DOHH2 (cell line): Measurements from ENCODE around the gene ENO4.

Experiments
- H3F3A ChIP-seq: fragments of 200-600 bp; sonication (generic), shearing (Covaris generic); 2 replicates; pipeline ENCODE4 v1.6.0; 2016; ENCODE audit warnings: antibody characterized with exemption, mild to moderate bottlenecking; ENCODE audit not compliant: control insufficient read depth, insufficient read depth
- H3K27ac ChIP-seq: fragments of 200-600 bp; sonication (generic); 2 replicates; pipeline ENCODE4 v1.5.1; 2014; ENCODE audit warnings: low read depth, mild to moderate bottlenecking, low read length, moderate library complexity
- H3K27me3 ChIP-seq: fragments of 200-600 bp; sonication (generic); 2 replicates; pipeline ENCODE4 v1.6.1; 2014; ENCODE audit warnings: mild to moderate bottlenecking, low read length, mixed read lengths; ENCODE audit not compliant: control insufficient read depth
- H3K36me3 ChIP-seq: fragments of 200-600 bp; sonication (generic); 2 replicates; pipeline ENCODE4 v1.6.1; 2014; ENCODE audit warnings: mild to moderate bottlenecking, low read length, moderate library complexity, mixed read lengths; ENCODE audit not compliant: control insufficient read depth
- H3K4me1 ChIP-seq: fragments of 200-600 bp; sonication (generic); 2 replicates; pipeline ENCODE4 v1.6.1; 2014; ENCODE audit warnings: mild to moderate bottlenecking, low read length, mixed read lengths; ENCODE audit not compliant: control insufficient read depth
- H3K4me2 ChIP-seq: fragments of 200-600 bp; sonication (generic); 2 replicates; pipeline ENCODE4 v1.6.0; 2014; ENCODE audit warnings: mild to moderate bottlenecking, low read length, moderate library complexity
- H3K4me3 ChIP-seq: fragments of 200-600 bp; sonication (generic); 2 replicates; pipeline ENCODE4 v1.5.1; 2014; ENCODE audit warnings: mild to moderate bottlenecking, low read length, mixed read lengths
- H3K79me2 ChIP-seq: fragments of 200-600 bp; sonication (generic); 2 replicates; pipeline ENCODE4 v1.6.1; 2014; ENCODE audit warnings: mild to moderate bottlenecking, low read length, mixed read lengths; ENCODE audit not compliant: control insufficient read depth
- H3K9me2 ChIP-seq: fragments of 200-600 bp; sonication (generic); replicated peaks from 2 replicates; pipeline ENCODE4 v1.6.1; 2014; ENCODE audit warnings: mild to moderate bottlenecking, low read length, mixed read lengths; ENCODE audit not compliant: control insufficient read depth
- H3K9me3 ChIP-seq: fragments of 200-600 bp; sonication (generic); 2 replicates; pipeline ENCODE4 v1.6.1; 2014; ENCODE audit warnings: antibody characterized with exemption, low read length, mixed read lengths; ENCODE audit not compliant: control insufficient read depth, insufficient read depth
- H4K20me1 ChIP-seq: fragments of 200-600 bp; sonication (generic); 2 replicates; pipeline ENCODE4 v1.6.0; 2014; ENCODE audit warnings: low read depth, mild to moderate bottlenecking, antibody characterized with exemption, low read length, moderate library complexity; ENCODE audit not compliant: control insufficient read depth, insufficient read depth
- EZH2phosphoT487 ChIP-seq: fragments of 200-600 bp; sonication (generic); IDR thresholded peaks from 2 replicates; pipeline ENCODE4 v1.6.1; 2017; ENCODE audit warnings: borderline replicate concordance, mild to moderate bottlenecking, antibody characterized with exemption, low read length, moderate library complexity, mixed read lengths
- TF ChIP-seq, protein P1 (sequence below): fragments of 200-600 bp; sonication (generic); IDR thresholded peaks from one replicate; pipeline ENCODE4 v1.5.1; 2014; ENCODE audit warnings: antibody characterized with exemption, mild to moderate bottlenecking, low read depth, low read length; ENCODE audit not compliant: poor library complexity, severe bottlenecking

Gene ENO4

DNA sequence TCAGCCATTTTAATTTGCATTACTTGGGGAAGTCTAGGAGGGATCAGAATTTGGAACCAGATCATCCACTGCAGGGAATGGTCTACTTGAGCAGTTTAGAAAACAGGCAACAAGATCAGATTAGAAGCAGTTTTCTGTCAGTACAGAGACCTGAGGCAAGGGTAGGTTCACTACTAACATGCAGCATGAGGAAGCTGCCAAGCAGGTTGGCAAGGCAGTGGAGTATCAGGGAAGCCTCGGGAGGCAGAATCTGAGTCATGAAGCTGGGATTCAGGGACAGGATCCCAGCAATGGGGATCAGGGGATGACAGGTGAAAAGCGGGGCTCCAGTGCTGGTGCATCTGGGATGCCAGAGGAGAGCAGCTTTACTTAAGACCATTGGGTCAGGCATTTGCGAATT, 28.1 kb downstream of the ENO4 start:
- no peak for TF ChIP-seq EZH2phosphoT487
- TF ChIP-seq, protein P1, sequence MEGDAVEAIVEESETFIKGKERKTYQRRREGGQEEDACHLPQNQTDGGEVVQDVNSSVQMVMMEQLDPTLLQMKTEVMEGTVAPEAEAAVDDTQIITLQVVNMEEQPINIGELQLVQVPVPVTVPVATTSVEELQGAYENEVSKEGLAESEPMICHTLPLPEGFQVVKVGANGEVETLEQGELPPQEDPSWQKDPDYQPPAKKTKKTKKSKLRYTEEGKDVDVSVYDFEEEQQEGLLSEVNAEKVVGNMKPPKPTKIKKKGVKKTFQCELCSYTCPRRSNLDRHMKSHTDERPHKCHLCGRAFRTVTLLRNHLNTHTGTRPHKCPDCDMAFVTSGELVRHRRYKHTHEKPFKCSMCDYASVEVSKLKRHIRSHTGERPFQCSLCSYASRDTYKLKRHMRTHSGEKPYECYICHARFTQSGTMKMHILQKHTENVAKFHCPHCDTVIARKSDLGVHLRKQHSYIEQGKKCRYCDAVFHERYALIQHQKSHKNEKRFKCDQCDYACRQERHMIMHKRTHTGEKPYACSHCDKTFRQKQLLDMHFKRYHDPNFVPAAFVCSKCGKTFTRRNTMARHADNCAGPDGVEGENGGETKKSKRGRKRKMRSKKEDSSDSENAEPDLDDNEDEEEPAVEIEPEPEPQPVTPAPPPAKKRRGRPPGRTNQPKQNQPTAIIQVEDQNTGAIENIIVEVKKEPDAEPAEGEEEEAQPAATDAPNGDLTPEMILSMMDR = no peak

DNA sequence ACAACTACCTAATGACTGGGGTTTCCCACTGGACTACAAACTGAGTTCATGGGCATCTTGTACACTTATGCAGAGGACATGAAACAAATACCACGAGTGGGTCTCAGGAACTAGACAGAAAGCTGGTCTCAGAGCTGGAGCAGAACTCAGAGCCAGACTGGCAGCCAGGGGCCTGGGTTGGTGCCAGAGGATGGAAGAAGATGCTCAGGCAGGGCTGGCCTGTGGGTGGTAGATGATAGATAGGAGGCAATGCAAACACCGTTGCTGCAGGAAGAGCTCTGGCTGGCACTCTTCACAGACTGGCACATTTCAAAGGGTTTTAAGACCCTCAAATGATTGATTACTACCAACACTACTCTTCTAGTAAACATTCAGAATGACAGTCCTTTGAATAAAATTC, 28.8 kb downstream of the ENO4 start:
- H3K79me2 ChIP-seq = no peaks in the 10 kb centered on the region
- no peaks in the 10 kb centered on the region for H3K9me3 ChIP-seq
- no peaks in the 10 kb centered on the region for H3F3A ChIP-seq
- no peaks in the 10 kb centered on the region for H3K36me3 ChIP-seq
- H3K27me3 ChIP-seq = peaks cover 6% of the 10 kb centered on the region; the same call in 1 of the 2 replicates
- no peaks in the 10 kb centered on the region for H3K9me2 ChIP-seq
- no peak overlapping the region for H3K4me3 ChIP-seq
- TF ChIP-seq EZH2phosphoT487 = no peak
- H4K20me1 ChIP-seq = no peaks in the 10 kb centered on the region
- H3K4me1 ChIP-seq = no peaks in the 10 kb centered on the region
- H3K27ac ChIP-seq = no peak overlapping the region
- H3K4me2 ChIP-seq = no peak overlapping the region

More for the DNA sequence above, 28.1 kb downstream of the ENO4 start:
- Histone ChIP-seq H4K20me1 (no peaks in the 10 kb centered on the region), H3K9me3 (no peaks in the 10 kb centered on the region), H3K4me1 (no peaks in the 10 kb centered on the region), H3K79me2 (no peaks in the 10 kb centered on the region), H3K9me2 (no peaks in the 10 kb centered on the region), H3K27me3 (peaks cover 6% of the 10 kb centered on the region; the same call in 1 of the 2 replicates), H3F3A (no peaks in the 10 kb centered on the region), H3K36me3 (no peaks in the 10 kb centered on the region), H3K27ac (no peak overlapping the region), H3K4me3 (no peak overlapping the region), H3K4me2 (no peak overlapping the region)

DNA sequence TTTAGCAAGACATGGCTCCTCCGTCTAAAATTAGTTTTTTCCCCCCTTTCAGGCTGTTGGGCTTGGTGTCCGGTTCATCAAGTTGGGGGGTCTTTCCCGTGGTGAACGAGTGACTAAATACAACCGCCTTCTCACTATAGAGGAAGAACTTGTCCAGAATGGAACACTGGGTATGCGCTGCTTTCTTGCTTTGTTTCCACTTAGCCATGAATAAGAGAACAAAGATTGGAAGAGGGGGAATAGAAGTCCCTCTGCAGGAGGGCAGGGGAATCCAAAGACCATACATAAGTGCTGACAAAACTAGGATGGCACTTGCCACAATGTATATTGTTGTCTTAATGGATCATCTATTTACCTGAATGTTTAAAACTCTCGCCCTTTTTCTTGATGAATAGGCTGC, 30.5 kb downstream of the ENO4 start:
- no peak overlapping the region for H3K4me3 ChIP-seq
- H3K9me3 ChIP-seq = no peaks in the 10 kb centered on the region
- H3K9me2 ChIP-seq = no peaks in the 10 kb centered on the region
- peaks cover 2% of the 10 kb centered on the region; the same call in 1 of the 2 replicates for H3K27me3 ChIP-seq
- H3F3A ChIP-seq = no peaks in the 10 kb centered on the region
- H3K4me1 ChIP-seq = no peaks in the 10 kb centered on the region
- H3K27ac ChIP-seq = no peak overlapping the region
- no peak for TF ChIP-seq EZH2phosphoT487
- TF ChIP-seq, protein P1 = no peak
- no peaks in the 10 kb centered on the region for H3K36me3 ChIP-seq
- no peaks in the 10 kb centered on the region for H4K20me1 ChIP-seq
- no peaks in the 10 kb centered on the region for H3K79me2 ChIP-seq
- no peak overlapping the region for H3K4me2 ChIP-seq

DNA sequence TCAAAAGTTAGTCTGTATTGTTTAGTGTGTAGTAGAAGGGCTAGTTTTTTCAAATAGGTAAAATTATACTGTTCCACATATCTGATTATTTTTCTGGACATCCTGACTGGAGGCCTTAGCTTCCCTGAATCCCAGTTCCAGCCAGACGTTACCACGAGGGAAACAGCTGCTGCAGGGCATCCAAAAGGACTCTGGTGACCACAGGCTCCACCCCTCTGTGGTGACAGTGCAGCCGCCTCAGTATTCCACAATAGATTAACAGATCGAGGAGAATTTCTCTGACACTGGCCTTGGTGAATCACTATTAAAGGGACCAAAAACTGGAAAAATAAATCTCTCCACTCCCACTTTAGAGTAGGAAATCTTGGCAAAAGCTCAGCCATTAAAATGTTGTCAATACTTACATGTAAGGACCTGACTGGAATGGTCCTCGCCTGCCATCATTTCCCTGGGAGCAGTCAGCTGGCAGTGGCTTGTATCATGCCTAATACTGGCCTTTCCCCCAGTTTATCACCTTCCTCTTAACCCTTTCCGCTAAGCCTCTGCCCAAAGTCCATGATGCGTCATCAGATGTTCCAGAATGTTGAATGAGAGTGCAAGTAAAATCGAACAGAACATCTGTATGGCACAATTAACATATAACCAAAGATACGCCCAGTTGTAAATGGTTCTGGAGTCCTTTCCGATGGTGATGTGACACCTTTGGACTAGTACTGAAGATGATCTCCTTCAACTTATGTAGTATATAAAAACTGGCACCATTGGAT, 31.6 kb downstream of the ENO4 start:
- Histone ChIP-seq H3K36me3 (no peaks in the 10 kb centered on the region), H3K27ac (no peak overlapping the region), H3K9me2 (no peaks in the 10 kb centered on the region)

More for the DNA sequence above, 31.6 kb downstream of the ENO4 start:
- Histone ChIP-seq H3K4me2 (no peak overlapping the region), H3K27me3 (peaks cover 2% of the 10 kb centered on the region; the same call in 1 of the 2 replicates), H3K9me3 (no peaks in the 10 kb centered on the region), H3K4me1 (no peaks in the 10 kb centered on the region), H3K4me3 (no peak overlapping the region), H4K20me1 (no peaks in the 10 kb centered on the region), H3K79me2 (no peaks in the 10 kb centered on the region), H3F3A (no peaks in the 10 kb centered on the region)
- no peak for TF ChIP-seq EZH2phosphoT487
- TF ChIP-seq, protein P1 = no peak
